Osteocyte (in vitro differentiated cells): ENCODE data around the gene THOC5. TPM values are rescaled to one million over a fixed set of nuclear protein-coding genes. Genes with fewer than 3 reads are reported as not detected.
"Not testable (repeated sequence)": the region's sequence is repeated elsewhere in the genome, so short reads cannot be mapped to it uniquely, and the experiment has no call there.

Experiments
- DNase-seq: peaks from one replicate; pipeline ENCODE4 v3.0.0; 2021; ENCODE audit warnings: mixed read lengths; ENCODE audit not compliant: unreplicated experiment; ENCODE audit errors: extremely low spot score
- H3K27ac Mint-ChIP-seq: one replicate; pipeline ENCODE4 v1.8.0; 2021; ENCODE audit warnings: mild to moderate bottlenecking, mixed read lengths; ENCODE audit not compliant: unreplicated experiment
- H3K27me3 Mint-ChIP-seq: one replicate; pipeline ENCODE4 v1.8.0; 2021; ENCODE audit warnings: mixed read lengths; ENCODE audit not compliant: unreplicated experiment
- H3K36me3 Mint-ChIP-seq: one replicate; pipeline ENCODE4 v1.8.0; 2021; ENCODE audit warnings: mixed read lengths; ENCODE audit not compliant: unreplicated experiment
- H3K4me1 Mint-ChIP-seq: one replicate; pipeline ENCODE4 v1.8.0; 2021; ENCODE audit warnings: mixed read lengths; ENCODE audit not compliant: unreplicated experiment
- H3K4me3 Mint-ChIP-seq: one replicate; pipeline ENCODE4 v1.8.0; 2021; ENCODE audit warnings: mild to moderate bottlenecking, moderate library complexity, mixed read lengths; ENCODE audit not compliant: unreplicated experiment
- H3K9me3 Mint-ChIP-seq: one replicate; pipeline ENCODE4 v1.8.0; 2021; ENCODE audit warnings: mixed read lengths; ENCODE audit not compliant: unreplicated experiment
- CTCF ChIP-seq: fragments of 200-600 bp; sonication (generic); IDR thresholded peaks from 2 replicates; pipeline ENCODE4 v1.5.0; 2021; ENCODE audit warnings: antibody characterized with exemption, mild to moderate bottlenecking, moderate library complexity
- total RNA-seq: library from RNA; stranded (reverse); gene quantifications from 2 replicates; pipeline ENCODE4 v1.2.1, GENCODE V29; 2021

The THOC5 gene
- total RNA-seq, 1 donor from 2014 or later, result 60.0 TPM

- Mint-ChIP-seq H3K4me1 (no peaks in the 10 kb centered on the region), H3K27ac (no peak overlapping the region), H3K9me3 (peaks cover 8% of the 10 kb centered on the region), H3K4me3 (no peak overlapping the region), H3K27me3 (no peaks in the 10 kb centered on the region), H3K36me3 (peaks cover 11% of the 10 kb centered on the region)
- DNase-seq, result no peak
- TF ChIP-seq CTCF, result no peak
Measured at GRCh38 chr22:29491012-29491411, 62.5 kb downstream of the THOC5 start.

GRCh38 chr22:29489127-29489780 is 64.3 kb downstream of the THOC5 start:
- H3K9me3 Mint-ChIP-seq, H3K27me3 Mint-ChIP-seq, DNase-seq, H3K4me3 Mint-ChIP-seq, H3K27ac Mint-ChIP-seq, H3K36me3 Mint-ChIP-seq, H3K4me1 Mint-ChIP-seq: not testable (repeated sequence)

GRCh38 chr22:29487426-29487986 is 66.1 kb downstream of the THOC5 start:
- Mint-ChIP-seq H3K9me3 (no peaks in the 10 kb centered on the region), H3K27ac (no peak overlapping the region), H3K27me3 (no peaks in the 10 kb centered on the region), H3K36me3 (no peaks in the 10 kb centered on the region), H3K4me1 (no peaks in the 10 kb centered on the region), H3K4me3 (no peak overlapping the region)
- TF ChIP-seq CTCF, result no peak
- DNase-seq, result no peak

GRCh38 chr22:29485448-29485847 is 68.1 kb downstream of the THOC5 start:
- peaks cover 12% of the 10 kb centered on the region for H3K27me3 Mint-ChIP-seq
- no peaks in the 10 kb centered on the region for H3K36me3 Mint-ChIP-seq
- no peak overlapping the region for H3K27ac Mint-ChIP-seq
- no peaks in the 10 kb centered on the region for H3K9me3 Mint-ChIP-seq
- no peak overlapping the region for H3K4me3 Mint-ChIP-seq
- DNase-seq, result no peak
- TF ChIP-seq CTCF, result no peak
- peaks cover 10% of the 10 kb centered on the region for H3K4me1 Mint-ChIP-seq

GRCh38 chr22:29484642-29485041 is 68.9 kb downstream of the THOC5 start:
- H3K4me1 Mint-ChIP-seq, result peaks cover 12% of the 10 kb centered on the region
- H3K36me3 Mint-ChIP-seq, result no peaks in the 10 kb centered on the region
- H3K9me3 Mint-ChIP-seq, result no peaks in the 10 kb centered on the region
- H3K27me3 Mint-ChIP-seq, result peaks cover 15% of the 10 kb centered on the region
- no peak overlapping the region for H3K4me3 Mint-ChIP-seq
- no peak for TF ChIP-seq CTCF
- no peak for DNase-seq
- H3K27ac Mint-ChIP-seq, result no peak overlapping the region
